ENCODE measurements around the gene DYNC1I1.

The DYNC1I1 gene

DNA sequence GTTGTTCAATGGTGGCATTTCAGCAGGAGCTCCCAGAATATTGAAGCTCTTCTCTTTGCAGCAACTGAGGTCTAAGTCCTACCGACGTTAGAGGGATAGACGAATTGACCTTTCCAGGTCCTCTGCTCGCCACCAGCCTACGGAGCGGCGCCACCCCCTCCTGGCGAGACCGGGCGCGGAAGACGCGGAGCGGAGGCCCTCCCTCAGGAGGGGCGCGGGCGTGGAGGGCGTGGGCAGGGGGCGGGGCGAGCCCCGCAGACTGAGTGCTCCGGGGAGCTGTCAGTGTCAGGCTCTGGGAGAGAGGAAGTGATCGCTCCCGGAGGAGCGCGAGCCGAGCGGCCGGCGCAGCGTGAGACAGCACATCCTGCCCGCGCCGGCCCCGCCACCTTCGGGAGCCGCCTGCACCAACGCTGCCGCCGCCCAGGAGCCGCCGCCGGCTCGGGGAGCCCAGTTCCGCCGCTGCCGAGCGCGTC, at the start of gene DYNC1I1:
Gene DYNC1I1 (plus strand): TSS at position 257 of the 473 bp plus-strand sequence. CDS start 32,176 bp downstream, outside the sequence.
- DNase-seq (ENCODE audit: low spot score) = peak; percentile 74

GRCh38 chr7:95723583-95724180, 48.7 kb upstream of the DYNC1I1 start:
- DNase-seq (ENCODE audit: low spot score) = peak; percentile 61

GRCh38 chr7:95725205-95725604, 47.1 kb upstream of the DYNC1I1 start:
- no peak for DNase-seq (ENCODE audit: low spot score)

- no peak for DNase-seq (ENCODE audit: low spot score)
Measured at GRCh38 chr7:95730493-95731280, 41.7 kb upstream of the DYNC1I1 start.

DNA sequence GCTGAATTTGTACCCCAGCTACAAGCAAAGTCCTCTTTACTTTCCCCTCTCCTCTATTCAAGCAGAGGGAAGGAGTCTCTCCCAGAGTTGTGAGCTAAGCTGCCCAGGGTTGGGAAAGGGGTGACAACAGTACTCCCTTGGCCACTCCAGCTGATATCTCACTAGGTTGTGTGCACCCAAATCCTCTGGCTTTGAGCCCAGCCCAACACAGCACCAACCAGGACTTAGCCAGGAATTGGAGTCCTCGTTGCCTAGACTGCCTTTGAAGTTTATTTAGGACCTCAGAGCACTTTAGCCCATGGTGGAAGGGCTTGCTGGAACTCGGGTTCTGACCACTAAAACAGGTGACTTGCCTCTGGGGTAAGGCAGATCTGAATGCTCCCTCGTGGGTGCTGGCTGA, 35.7 kb upstream of the DYNC1I1 start:
- DNase-seq (ENCODE audit: low spot score) = no peak

DNA sequence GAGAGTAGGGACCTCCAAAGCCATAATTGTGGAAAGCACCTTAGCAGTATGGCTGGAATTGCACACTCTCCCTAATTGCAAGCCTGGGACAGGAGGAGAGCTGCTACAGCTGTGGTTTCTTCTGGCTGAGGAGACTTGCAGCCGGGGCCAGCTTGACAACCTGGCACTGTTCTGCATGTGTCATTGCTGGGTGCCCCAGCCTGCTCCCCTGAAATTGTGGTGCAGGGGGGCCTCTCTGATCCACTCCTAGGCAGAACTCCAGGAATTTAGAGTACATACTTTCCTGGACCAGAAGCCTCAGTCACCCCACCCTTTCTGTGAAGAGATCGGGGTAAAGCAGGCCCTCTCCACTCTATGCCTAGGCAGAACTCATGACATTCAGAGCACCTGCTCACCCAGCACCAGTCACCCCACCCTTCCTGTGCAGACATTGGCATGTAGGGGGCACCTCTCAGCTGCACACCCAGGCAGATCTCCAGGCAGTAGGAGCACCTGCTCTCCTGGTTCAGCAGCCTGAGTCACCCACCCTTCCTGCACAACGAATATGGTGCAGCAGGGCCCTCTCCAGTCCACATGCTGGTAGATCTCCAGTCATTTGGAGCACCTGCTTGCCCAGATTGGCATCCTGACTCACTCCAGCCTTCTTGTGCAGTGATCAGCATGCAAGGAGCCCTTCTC, 34.4 kb upstream of the DYNC1I1 start:
- no peak for DNase-seq (ENCODE audit: low spot score)

DNA sequence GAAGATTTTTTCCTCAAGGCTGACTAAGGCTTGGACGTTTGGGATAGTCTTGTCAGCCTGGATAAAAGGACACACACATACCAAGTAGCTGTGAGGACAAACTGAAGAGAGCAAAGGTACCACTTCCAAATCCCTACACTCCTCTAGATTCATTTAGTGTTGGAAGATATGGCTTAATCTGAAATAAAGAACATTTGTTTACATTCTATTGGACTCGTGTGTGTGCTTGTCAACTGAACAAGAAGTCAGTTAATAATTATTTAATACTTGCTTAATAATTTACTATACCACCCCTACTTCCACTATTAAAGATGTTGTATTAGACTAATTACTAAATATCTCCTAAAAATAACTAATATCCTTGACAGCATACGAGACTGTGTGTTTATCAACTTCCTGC, 23.3 kb upstream of the DYNC1I1 start:
- no peak for DNase-seq (ENCODE audit: low spot score)

DNA sequence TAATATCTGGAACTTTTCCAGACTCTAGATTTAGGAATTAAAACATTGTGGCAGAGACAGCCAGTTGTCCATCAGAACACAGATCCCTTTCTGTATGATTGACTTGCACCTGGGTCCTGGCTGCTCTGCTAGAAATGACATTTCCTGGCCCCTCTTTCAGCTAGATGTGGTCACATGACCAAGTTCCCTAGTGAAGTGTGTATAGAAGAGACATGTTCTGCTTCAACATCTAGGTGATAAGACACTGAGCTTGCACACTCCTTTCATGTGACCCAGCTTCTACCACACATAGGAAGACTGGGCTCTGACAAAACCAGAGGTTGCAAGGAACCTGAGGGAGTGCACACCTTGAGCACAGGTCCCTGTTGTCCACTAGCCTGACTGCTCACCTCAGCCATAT, 22.8 kb upstream of the DYNC1I1 start:
- DNase-seq (ENCODE audit: low spot score) = no peak

DNA sequence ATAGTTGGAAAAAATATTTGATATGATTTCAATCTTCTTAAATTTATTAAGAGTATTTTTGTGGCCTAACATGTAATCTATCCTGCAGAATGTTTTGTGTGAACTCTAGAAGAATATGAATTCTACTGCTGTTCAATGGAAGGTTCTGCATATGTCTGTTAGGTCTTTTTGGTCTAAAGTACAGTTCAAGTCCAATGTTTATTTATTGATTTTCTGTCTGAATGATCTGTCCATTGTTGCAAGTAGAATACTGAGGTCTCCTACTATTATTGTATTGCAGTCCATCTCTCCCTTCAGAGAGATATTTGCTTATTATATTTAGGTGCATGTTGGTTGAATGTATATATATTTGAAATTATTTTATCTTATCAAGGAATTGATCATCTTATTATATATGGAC, 18.9 kb upstream of the DYNC1I1 start:
- DNase-seq (ENCODE audit: low spot score) = no peak

GRCh38 chr7:95755277-95755934, 16.9 kb upstream of the DYNC1I1 start:
- no peak for DNase-seq (ENCODE audit: low spot score)

DNA sequence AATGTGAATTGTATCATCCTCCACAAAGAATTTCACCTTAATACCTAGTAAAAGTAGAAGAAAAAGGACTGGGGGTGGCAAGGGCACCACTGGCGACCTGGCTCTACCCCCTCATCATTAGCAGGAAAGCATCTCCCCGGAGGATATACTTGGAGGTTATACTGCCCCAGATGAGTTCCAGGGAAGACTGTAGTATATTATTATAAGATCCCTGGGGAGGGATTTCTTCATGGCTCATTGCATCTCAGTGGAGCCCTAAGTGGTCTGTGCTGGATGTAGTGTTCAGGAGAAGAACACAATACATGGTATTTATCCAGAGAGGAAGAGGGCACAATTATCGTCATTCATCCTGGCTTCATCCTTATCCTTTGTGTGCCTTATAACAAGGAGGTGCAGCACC, 14.2 kb upstream of the DYNC1I1 start:
- no peak for DNase-seq (ENCODE audit: low spot score)

GRCh38 chr7:95766086-95766485, 6.3 kb upstream of the DYNC1I1 start:
- no peak for DNase-seq (ENCODE audit: low spot score)

- DNase-seq (ENCODE audit: low spot score) = no peak
Measured at GRCh38 chr7:95766657-95767056, 5.7 kb upstream of the DYNC1I1 start.

- no peak for DNase-seq (ENCODE audit: low spot score)
Measured at GRCh38 chr7:95772771-95773581, 622 bp downstream of the DYNC1I1 start.

DNA sequence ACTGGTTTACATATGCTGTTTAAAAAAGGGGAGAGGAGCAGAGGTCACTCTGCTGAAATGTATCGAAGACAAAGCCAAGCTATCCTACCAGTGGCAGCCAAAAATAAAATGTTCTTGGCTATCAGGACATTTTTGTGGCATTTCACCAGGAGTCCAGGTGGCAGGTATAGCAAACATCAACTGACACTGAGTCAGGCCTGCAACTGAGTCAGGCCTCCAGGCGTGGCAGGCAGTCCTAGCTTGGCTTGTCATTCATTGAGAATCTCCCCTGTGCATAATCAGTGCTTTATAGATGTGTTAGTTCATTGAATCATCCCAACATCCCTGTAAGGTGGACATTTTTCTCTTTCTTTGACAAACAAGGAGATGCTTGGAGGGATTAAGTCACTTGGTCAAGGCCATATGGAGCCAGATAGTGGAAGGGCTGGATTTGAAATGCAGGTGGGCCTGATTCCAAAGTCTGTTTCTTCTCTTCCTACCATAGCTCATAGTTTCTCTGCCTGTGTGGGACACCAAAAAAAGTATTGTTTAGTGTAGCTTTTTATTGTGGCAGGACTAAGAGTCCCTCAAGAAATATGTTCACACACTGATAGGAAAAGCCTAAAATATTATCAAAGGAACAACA, 4.3 kb downstream of the DYNC1I1 start:
- DNase-seq (ENCODE audit: low spot score) = peak; percentile 14

DNA sequence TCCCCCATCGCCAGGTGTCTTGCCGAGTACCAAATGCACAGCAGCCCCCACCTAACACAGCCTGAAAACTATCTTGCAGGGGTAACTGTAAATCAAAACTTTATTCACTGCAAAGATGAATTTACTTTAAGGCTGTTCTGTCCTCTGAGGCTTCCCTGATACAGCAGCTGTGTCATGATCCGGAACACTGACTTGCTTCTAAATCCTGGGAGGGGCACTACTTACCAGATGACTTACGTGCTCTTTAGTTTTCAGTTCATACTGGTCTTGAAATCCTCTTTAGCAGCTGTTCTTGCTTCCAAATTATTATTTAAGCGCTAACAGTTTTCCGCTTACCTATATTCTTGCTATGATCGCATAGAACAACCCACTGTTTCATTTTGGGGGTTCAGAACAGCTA, 4.9 kb downstream of the DYNC1I1 start:
- no peak for DNase-seq (ENCODE audit: low spot score)

DNA sequence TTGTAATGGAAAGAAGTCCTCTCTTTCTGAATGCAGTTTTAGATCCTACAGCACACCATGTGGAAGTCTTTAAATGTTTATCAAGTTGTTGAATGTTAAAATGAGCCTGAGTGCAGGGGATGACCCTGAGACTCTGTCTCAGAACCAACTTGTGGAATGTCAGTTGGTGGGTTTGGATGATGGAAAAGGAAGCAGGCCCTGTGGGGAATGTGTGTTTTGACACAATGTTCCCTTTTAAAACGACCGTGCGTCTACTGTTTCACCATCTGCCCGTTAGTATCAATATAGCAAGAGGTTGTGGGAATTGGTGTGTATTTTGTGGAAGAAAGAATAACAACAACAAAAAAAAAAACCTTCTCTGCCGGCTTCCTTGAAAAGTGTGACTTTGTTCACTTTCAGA, 8.3 kb downstream of the DYNC1I1 start:
- no peak for DNase-seq (ENCODE audit: low spot score)

DNA sequence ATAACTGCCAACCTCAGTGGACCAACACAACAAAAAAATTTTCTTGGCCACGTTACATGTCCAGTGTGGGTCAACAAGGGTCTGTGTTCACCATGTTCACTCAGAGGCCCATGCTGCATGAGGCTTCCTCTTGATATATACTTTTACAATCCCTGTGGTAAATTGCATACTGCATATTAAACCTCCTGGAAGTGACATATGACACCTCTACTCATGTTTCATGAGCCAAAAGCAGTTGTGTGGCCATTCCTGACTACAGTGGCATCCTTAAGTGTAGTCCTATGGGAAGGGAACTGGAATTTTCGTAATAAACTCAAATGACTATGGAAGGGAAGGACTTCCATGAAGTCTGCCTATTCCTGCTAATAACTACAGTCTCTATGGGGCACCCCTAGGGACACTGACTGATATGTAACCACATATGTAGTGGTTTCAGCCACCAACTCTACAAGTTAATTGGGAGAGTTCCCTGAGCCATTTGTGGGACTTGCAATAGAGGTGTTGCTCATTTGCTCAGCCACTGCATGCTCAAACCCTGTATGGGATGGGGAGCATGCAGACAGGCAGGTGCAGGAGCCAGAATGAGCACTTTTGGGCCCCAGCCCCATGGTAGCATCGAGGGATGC, 9.7 kb downstream of the DYNC1I1 start:
- no peak for DNase-seq (ENCODE audit: low spot score)

GRCh38 chr7:95784796-95785195, 12.4 kb downstream of the DYNC1I1 start:
- no peak for DNase-seq (ENCODE audit: low spot score)

GRCh38 chr7:95788258-95788657, 15.9 kb downstream of the DYNC1I1 start:
- DNase-seq (ENCODE audit: low spot score) = no peak

- DNase-seq (ENCODE audit: low spot score) = no peak
Measured at GRCh38 chr7:95788884-95789283, 16.5 kb downstream of the DYNC1I1 start.
